Measurements from ENCODE around the gene EIF4H.

DNA sequence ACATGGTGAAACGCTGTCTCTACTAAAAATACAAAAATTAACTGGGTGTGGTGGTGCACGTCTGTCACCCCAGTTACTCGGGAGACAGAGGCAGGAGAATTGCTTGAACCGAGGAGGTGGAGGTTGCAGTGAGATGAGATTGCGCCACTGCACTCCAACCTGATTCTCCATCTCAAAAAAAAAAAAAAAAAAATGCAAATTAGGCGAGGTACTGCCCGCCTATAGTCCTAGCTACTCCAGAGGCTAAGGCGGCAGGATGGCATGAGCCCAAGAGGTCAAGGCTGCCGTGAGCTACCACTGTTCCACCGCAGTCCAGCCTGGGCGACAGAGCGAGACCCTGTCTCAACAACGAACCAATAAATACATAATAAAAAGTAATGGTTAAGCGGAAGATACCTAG is 1.1 kb upstream of the EIF4H start:
- TF ChIP-seq POLR2A (IDR thresholded peaks at IDR 0.05) = no peak
- TF ChIP-seq, protein P1, sequence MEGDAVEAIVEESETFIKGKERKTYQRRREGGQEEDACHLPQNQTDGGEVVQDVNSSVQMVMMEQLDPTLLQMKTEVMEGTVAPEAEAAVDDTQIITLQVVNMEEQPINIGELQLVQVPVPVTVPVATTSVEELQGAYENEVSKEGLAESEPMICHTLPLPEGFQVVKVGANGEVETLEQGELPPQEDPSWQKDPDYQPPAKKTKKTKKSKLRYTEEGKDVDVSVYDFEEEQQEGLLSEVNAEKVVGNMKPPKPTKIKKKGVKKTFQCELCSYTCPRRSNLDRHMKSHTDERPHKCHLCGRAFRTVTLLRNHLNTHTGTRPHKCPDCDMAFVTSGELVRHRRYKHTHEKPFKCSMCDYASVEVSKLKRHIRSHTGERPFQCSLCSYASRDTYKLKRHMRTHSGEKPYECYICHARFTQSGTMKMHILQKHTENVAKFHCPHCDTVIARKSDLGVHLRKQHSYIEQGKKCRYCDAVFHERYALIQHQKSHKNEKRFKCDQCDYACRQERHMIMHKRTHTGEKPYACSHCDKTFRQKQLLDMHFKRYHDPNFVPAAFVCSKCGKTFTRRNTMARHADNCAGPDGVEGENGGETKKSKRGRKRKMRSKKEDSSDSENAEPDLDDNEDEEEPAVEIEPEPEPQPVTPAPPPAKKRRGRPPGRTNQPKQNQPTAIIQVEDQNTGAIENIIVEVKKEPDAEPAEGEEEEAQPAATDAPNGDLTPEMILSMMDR (IDR thresholded peaks at IDR 0.05) = no peak
